GM12872 (cell line): Measurements from ENCODE around the gene UNC50.

Experiments
- TF ChIP-seq, protein P1 (sequence below): IDR thresholded peaks from 3 replicates; pipeline ENCODE4 v1.5.1; 2011; ENCODE audit warnings: low read depth, mild to moderate bottlenecking, low read length, moderate library complexity; ENCODE audit not compliant: insufficient read depth

Gene UNC50

DNA sequence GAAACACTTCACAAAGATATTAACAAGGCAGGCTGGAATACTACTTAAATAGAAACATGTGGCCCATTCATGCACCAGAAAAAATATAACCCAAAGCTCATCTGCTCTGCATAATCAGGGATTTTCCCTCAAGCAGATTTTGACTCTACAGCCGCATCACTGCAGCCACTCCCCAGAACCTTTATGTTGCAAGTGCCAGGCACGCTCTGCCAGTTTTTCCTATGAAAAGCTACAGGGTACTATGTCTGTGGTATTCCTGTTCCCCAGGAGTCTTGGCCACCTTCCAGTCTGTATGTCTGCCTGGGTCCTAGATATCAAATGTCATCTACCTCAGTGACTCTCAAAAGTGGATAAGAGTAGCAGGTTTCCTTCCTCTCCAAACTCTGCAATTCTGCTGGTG lies 3.8 kb upstream of the UNC50 start:
- TF ChIP-seq, protein P1, sequence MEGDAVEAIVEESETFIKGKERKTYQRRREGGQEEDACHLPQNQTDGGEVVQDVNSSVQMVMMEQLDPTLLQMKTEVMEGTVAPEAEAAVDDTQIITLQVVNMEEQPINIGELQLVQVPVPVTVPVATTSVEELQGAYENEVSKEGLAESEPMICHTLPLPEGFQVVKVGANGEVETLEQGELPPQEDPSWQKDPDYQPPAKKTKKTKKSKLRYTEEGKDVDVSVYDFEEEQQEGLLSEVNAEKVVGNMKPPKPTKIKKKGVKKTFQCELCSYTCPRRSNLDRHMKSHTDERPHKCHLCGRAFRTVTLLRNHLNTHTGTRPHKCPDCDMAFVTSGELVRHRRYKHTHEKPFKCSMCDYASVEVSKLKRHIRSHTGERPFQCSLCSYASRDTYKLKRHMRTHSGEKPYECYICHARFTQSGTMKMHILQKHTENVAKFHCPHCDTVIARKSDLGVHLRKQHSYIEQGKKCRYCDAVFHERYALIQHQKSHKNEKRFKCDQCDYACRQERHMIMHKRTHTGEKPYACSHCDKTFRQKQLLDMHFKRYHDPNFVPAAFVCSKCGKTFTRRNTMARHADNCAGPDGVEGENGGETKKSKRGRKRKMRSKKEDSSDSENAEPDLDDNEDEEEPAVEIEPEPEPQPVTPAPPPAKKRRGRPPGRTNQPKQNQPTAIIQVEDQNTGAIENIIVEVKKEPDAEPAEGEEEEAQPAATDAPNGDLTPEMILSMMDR, result no peak

DNA sequence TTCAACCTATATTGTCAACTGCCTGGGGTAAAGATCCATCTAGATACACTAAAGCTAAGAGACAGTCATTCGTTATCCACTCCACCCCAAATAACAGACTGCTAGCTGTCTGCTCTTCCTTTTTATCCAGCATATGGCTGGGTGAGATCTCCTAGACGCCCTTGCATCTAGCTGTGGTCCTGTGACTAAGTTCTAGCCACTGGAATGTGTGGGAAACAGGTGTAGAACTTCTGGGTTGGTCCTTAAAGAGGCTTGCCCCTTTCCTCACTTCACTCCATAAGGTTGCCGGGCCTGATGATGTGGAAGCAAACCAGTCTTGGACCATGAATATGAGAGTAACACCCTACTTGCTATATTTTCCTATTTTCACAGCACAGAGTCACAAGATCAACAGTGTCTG lies 3.3 kb upstream of the UNC50 start:
- TF ChIP-seq, protein P1, result no peak

DNA sequence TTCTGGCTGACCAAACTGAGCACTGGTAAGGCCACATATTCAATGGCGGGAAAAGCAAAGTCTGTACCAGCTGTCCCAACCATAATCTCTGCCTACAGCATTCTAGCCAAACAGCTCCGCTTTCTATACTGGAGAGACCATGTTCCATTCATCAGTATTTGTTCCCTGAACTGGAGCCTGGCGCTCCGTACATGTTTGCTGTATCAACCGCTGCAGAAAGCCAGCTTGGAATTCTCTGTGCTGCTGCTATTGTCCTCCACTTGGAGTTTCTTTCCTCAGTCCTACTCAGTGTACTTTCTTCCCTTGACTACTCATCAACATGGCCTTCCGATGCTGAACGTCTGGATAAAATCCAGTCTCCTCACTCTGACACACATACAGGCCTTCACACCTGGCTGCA lies 2.0 kb upstream of the UNC50 start:
- TF ChIP-seq, protein P1, result no peak

DNA sequence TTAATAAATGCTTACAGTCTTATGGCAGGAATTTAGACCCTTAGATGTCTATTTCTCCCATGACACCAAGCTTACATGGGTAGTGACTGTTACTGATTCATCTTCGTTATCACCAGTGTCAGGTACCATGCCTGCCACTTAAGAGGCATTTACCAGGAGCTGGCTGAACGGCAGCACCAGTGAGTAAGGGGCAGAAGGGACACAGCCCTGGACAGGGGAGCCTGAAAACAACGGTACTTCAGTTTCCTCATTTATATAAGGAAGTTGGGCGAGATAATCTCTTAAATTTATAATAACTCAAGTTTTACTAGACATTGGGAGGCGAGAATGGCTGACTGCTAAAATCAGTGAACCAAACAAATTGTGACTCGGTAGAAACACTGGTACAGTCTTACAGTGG lies 1.3 kb upstream of the UNC50 start:
- TF ChIP-seq, protein P1, result no peak

DNA sequence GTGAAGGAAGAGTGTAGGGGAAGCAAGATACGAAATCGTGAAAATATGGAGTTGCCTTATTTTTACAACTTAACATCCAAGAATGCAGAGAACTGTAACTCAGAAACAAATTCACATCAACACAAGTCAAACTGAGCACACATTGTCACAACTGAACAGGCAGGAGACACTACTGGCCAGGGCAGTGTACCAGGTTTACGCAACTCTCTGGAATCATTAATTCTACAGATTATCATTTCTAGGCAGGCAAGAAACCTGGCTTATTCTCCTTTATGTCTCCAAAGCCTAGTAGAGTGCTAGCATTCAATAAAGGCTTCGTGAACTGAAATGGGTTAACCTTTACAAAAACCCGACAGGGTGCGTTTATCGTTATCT lies 661 bp upstream of the UNC50 start:
- TF ChIP-seq, protein P1, result no peak

DNA sequence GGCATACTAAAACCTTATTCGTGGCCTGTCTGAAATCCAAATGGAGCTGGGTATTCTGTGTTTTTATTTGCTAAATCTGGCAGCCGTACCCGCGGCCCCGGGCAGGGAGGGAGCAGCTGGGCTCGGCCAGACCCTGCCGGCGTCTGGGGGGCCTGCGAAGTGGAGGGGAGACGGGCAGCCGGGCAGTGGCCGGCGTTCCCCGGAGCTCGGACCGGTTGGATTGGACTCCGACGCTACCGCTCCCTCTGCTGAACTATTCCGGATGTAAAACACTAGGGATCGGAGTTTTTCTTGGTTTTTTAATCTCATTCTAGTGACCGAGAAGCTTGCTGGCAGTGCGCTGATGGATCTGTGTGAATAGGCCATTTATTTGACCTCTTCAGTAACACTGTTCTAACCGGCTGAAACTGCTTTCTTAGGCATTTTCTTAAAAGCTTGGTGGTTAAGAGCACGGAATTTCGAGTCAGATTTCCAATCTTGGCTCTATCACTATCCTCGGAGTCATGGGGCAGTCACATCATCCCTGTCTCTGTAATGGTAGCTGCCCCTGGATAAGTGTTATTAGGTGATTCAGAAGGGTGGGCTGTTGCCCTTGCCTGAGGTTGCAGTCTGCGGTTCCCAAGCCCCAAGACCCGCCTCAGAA lies 694 bp downstream of the UNC50 start:
- TF ChIP-seq, protein P1, result no peak

DNA sequence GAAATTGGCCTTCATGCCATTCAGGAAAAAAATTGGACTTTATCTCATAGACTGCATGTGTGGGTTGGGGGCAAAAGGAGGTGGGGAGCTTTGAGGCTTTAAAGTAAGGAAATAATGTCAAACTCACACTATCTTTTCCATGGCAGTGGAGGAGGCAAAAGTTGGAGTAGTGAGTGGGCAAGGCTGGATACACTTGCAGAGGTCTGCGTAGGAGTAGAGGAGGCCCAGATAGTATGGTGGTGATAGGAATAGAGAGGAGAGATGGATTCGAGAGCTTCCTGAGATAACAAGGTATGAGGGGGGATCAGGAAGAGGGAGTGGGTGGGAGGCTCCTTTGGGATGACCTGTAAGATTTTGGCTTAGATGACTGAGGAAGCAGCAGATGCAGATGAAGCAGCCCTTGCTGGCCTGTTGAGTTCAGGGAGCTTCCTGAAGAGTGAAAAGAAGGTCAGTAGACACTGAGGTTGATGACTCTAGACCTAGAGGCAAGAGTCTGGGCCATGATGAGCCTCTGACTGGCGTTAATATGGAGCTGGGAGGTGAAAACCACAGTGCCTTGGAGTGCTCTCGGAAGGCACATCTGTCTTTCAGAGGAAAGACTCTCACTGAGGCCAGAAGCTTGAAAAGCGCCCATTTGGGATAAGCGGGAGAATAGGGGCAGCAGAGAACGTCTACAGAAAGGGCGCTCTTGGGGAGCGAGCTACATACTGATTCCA lies 5.8 kb downstream of the UNC50 start:
- TF ChIP-seq, protein P1, result no peak
